CD14-positive monocyte (primary cell): ENCODE results near the gene QSOX2. TPM values are rescaled to one million over a fixed set of nuclear protein-coding genes. Genes with fewer than 3 reads are reported as not detected.

Experiments used
- DNase-seq, 3 donors: peaks; one replicate each; pipeline ENCODE4 v3.0.0-alpha.2; 2011 to 2022
- H2AFZ ChIP-seq: 2 replicates; pipeline ENCODE4 v1.6.0; 2012; ENCODE audit warnings: mild to moderate bottlenecking, low read depth, low read length, inconsistent platforms; ENCODE audit not compliant: insufficient read depth, poor library complexity, severe bottlenecking
- H3K27ac ChIP-seq, 2 donors: 1 replicate in 1 of 2; 2 replicates in 1 of 2; pipeline ENCODE4 v1.5.1; 2012 to 2013; ENCODE audit warnings: low read length in 2 of 2, control low read depth in 1 of 2, inconsistent platforms in 1 of 2, low read depth in 1 of 2, mild to moderate bottlenecking in 1 of 2
- H3K27me3 ChIP-seq, 2 donors: one replicate each; pipeline versions ENCODE4 v1.6.0 to v1.6.1; 2011 to 2013; ENCODE audit warnings: low read length in 2 of 2; ENCODE audit not compliant: control insufficient read depth in 2 of 2, insufficient read depth in 2 of 2
- H3K36me3 ChIP-seq, 2 donors: replicated peaks in 1 of 2; 1 replicate in 1 of 2; 2 replicates in 1 of 2; pipeline versions ENCODE4 v1.5.1 to v1.6.1; 2012 to 2013; ENCODE audit warnings: low read length in 2 of 2, control low read depth in 1 of 2, inconsistent platforms in 1 of 2, mild to moderate bottlenecking in 1 of 2; ENCODE audit not compliant: insufficient read depth in 2 of 2, control insufficient read depth in 1 of 2
- H3K4me1 ChIP-seq, 2 donors: 1 replicate in 1 of 2; 2 replicates in 1 of 2; pipeline versions ENCODE4 v1.5.1 to v1.6.1; 2012 to 2013; ENCODE audit warnings: low read length in 2 of 2, control low read depth in 1 of 2, inconsistent platforms in 1 of 2, mild to moderate bottlenecking in 1 of 2, moderate library complexity in 1 of 2; ENCODE audit not compliant: insufficient read depth in 2 of 2, control insufficient read depth in 1 of 2
- H3K4me2 ChIP-seq: replicated peaks from 2 replicates; pipeline ENCODE3; 2012; ENCODE audit warnings: low read length, moderate library complexity, mild to moderate bottlenecking; ENCODE audit not compliant: poor library complexity, severe bottlenecking; ENCODE audit errors: extremely low read depth
- H3K4me3 ChIP-seq, 3 experiments: fragments of 200-600 bp in 1 of 3; sonication (generic) in 1 of 3; replicated peaks in 1 of 3; 1 replicate in 2 of 3; 2 replicates in 1 of 3; pipeline ENCODE4 v1.5.1; 2011 to 2013; ENCODE audit warnings: low read length in 3 of 3, mild to moderate bottlenecking in 3 of 3, control low read depth in 2 of 3, low read depth in 2 of 3, inconsistent platforms in 1 of 3, moderate library complexity in 1 of 3
- H3K79me2 ChIP-seq: 2 replicates; pipeline ENCODE4 v1.6.0; 2012; ENCODE audit warnings: mild to moderate bottlenecking, control low read depth, inconsistent platforms, low read length, moderate library complexity; ENCODE audit not compliant: insufficient read depth
- H3K9ac ChIP-seq: 2 replicates; pipeline ENCODE4 v1.6.0; 2017; ENCODE audit warnings: low read length, mild to moderate bottlenecking; ENCODE audit not compliant: insufficient read depth, poor library complexity, severe bottlenecking
- H3K9me3 ChIP-seq, 2 donors: replicated peaks in 1 of 2; 1 replicate in 1 of 2; 2 replicates in 1 of 2; pipeline versions ENCODE4 v1.5.1 to v1.6.1; 2012 to 2013; ENCODE audit warnings: low read length in 2 of 2, control low read depth in 1 of 2; ENCODE audit not compliant: control insufficient read depth in 1 of 2, insufficient read depth in 1 of 2
- H4K20me1 ChIP-seq: 2 replicates; pipeline ENCODE4 v1.6.0; 2012; ENCODE audit warnings: mild to moderate bottlenecking, low read length, control low read depth, moderate library complexity; ENCODE audit not compliant: insufficient read depth
- H3K27ac Mint-ChIP-seq, 7 donors: one replicate each; pipeline ENCODE4 v1.8.0; 2020; ENCODE audit warnings: mild to moderate bottlenecking in 7 of 7, mixed read lengths in 7 of 7, moderate library complexity in 6 of 7, inconsistent platforms in 2 of 7
- H3K27me3 Mint-ChIP-seq, 3 donors: one replicate each; pipeline ENCODE4 v1.8.0; 2021 to 2022; ENCODE audit warnings: low read depth in 3 of 3, mild to moderate bottlenecking in 3 of 3, mixed read lengths in 3 of 3, moderate library complexity in 3 of 3, inconsistent platforms in 1 of 3
- H3K36me3 Mint-ChIP-seq, 2 donors: one replicate each; pipeline ENCODE4 v1.8.0; 2020; ENCODE audit warnings: mixed read lengths in 2 of 2, inconsistent platforms in 1 of 2, mild to moderate bottlenecking in 1 of 2
- H3K4me1 Mint-ChIP-seq: one replicate; pipeline ENCODE4 v1.8.0; 2020; ENCODE audit warnings: mild to moderate bottlenecking, mixed read lengths
- H3K4me3 Mint-ChIP-seq, 2 donors: one replicate each; pipeline ENCODE4 v1.8.0; 2020; ENCODE audit warnings: mild to moderate bottlenecking in 2 of 2, mixed read lengths in 2 of 2, moderate library complexity in 1 of 2
- H3K9me3 Mint-ChIP-seq, 7 donors: one replicate each; pipeline ENCODE4 v1.8.0; 2020 to 2022; ENCODE audit warnings: mixed read lengths in 7 of 7, mild to moderate bottlenecking in 6 of 7, moderate library complexity in 6 of 7, inconsistent platforms in 2 of 7
- CTCF ChIP-seq: fragments of 200-600 bp; IDR thresholded peaks from one replicate; pipeline ENCODE4 v1.8.0; 2022; ENCODE audit warnings: antibody characterized with exemption, mild to moderate bottlenecking
- WGBS: methylation state at CpG from one replicate; pipeline ENCODE4 v1.1.5; 2013; ENCODE audit warnings: missing lambda C conversion rate; ENCODE audit not compliant: insufficient coverage; 5-methylcytosine and 5-hydroxymethylcytosine counted together
- intact Hi-C, 2 donors: fragments of 100-400 bp; cut with micrococcal nuclease; formaldehyde crosslinking; loops; one replicate each; pipeline versions ENCODE4 v1.15.0 to v1.15.1; 2023
- polyA plus RNA-seq, 3 donors: library from polyadenylated mRNA; depleted of rRNA in 1 of 3; unstranded in 2 of 3; stranded (reverse) in 1 of 3; fragments of 300-500 nt in 2 of 3; fragments of >200 nt in 1 of 3; fragmentation: Illumina TruSeq in 2 of 3; gene quantifications; 1 replicate in 2 of 3; 2 replicates in 1 of 3; pipeline ENCODE4 v1.2.3, GENCODE V29; 2012 to 2021

The QSOX2 gene
- polyA plus RNA-seq, 3 donors: 0.03 to 8.4 (median 0.17) TPM

- H3K4me3 ChIP-seq: no peak overlapping the region
- peaks cover 10 to 58% of the 10 kb centered on the region in 2 donors for H3K27me3 ChIP-seq
- Mint-ChIP-seq H3K4me1 (no peaks in the 10 kb centered on the region), H3K4me3 (no peak overlapping the region), H3K27me3 (peaks cover 50 to 73% (median 57%) of the 10 kb centered on the region in 3 donors), H3K9me3 (peaks cover 0 to 7% (median 0%) of the 10 kb centered on the region in 7 donors), H3K36me3 (no peaks in the 10 kb centered on the region), H3K27ac (no peak overlapping the region)
- no peak for TF ChIP-seq CTCF
- no peak overlapping the region for H3K4me2 ChIP-seq
- H3K27ac ChIP-seq: no peak overlapping the region
- no peaks in the 10 kb centered on the region for H3K36me3 ChIP-seq
- no peaks in the 10 kb centered on the region for H4K20me1 ChIP-seq
- no peaks in the 10 kb centered on the region for H3K4me1 ChIP-seq
- H2AFZ ChIP-seq: no peak overlapping the region
- no peaks in the 10 kb centered on the region for H3K9me3 ChIP-seq
- 66% methylated on average over 4 of the region's 7 CpGs for WGBS
- intact Hi-C loops: no loop called here
- no peak for DNase-seq
- H3K79me2 ChIP-seq: no peaks in the 10 kb centered on the region
- H3K9ac ChIP-seq: no peak overlapping the region
These were observed 55.4 kb downstream of the QSOX2 start for GRCh38 chr9:136190237-136190601.

GRCh38 chr9:136189394-136190236 lies 56.0 kb downstream of the QSOX2 start:
- H3K9ac ChIP-seq: no peak overlapping the region
- H3K27me3 ChIP-seq: peaks cover 10 to 56% of the 10 kb centered on the region in 2 donors
- H3K27ac Mint-ChIP-seq: no peak overlapping the region
- H3K4me3 ChIP-seq: no peak overlapping the region
- no peaks in the 10 kb centered on the region for H3K79me2 ChIP-seq
- H3K36me3 ChIP-seq: no peaks in the 10 kb centered on the region
- H3K27ac ChIP-seq: no peak overlapping the region
- 29% methylated on average over 14 of the region's 28 CpGs for WGBS
- H3K4me2 ChIP-seq: no peak overlapping the region
- peaks cover 46 to 73% (median 54%) of the 10 kb centered on the region in 3 donors for H3K27me3 Mint-ChIP-seq
- no peaks in the 10 kb centered on the region for H4K20me1 ChIP-seq
- no peaks in the 10 kb centered on the region for H3K36me3 Mint-ChIP-seq
- peak overlapping the region in 1 of 2 donors; percentile 59 for H3K4me3 Mint-ChIP-seq
- no peaks in the 10 kb centered on the region for H3K9me3 ChIP-seq
- intact Hi-C loops: no loop called here
- no peak for TF ChIP-seq CTCF
- no peaks in the 10 kb centered on the region for H3K4me1 ChIP-seq
- no peak for DNase-seq
- no peaks in the 10 kb centered on the region for H3K4me1 Mint-ChIP-seq
- peaks cover 0 to 5% (median 0%) of the 10 kb centered on the region in 7 donors for H3K9me3 Mint-ChIP-seq
- no peak overlapping the region for H2AFZ ChIP-seq
